Inferior parietal cortex (tissue), 1 donor: Measurements from ENCODE around the gene LPP.
"Not testable (repeated sequence)": the region's sequence is repeated elsewhere in the genome, so short reads cannot be mapped to it uniquely, and the experiment has no call there.

ENCODE experiments used
- DNase-seq: peaks from one replicate; pipeline ENCODE4 v3.0.0-alpha.2; 2016; ENCODE audit errors: extremely low spot score

LPP gene

DNA sequence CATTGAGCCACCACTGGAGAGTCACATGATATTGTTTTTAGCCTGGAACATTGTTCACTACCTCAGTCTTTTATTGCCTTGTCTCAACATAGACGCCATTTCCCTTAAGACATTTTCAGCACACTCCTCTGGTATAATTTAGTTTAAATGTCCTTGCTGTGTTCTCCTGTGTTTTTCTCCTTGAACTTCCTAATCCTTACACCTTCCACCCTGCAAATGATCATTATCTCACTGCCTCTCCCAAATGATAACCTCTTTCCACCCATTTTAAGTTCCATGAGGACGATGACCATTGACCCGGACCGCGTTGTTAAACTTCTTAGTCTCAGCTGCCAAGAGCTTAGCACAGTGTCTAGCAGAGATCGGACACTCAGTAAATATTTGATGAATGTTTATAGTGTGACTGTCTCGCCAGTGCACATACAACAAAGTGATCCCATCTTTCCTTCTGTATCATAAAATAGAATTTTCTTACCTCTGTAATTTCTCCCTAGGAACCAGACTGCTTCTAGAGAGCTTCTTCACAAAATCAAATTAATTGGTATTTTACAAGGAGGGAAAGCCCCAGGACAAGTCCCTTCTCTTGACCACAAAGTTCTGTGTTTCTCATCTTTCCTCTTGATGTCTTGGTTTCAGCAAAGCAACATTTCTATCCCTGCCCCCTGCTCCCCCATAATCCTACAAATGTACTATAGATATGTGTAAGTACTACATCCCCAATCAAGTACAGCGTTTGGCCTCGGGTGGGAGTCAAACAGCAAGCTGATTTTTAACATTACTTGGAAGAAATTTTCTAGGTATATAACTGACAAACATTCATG is 429.6 kb downstream of the LPP start:
- no peak for DNase-seq

DNA sequence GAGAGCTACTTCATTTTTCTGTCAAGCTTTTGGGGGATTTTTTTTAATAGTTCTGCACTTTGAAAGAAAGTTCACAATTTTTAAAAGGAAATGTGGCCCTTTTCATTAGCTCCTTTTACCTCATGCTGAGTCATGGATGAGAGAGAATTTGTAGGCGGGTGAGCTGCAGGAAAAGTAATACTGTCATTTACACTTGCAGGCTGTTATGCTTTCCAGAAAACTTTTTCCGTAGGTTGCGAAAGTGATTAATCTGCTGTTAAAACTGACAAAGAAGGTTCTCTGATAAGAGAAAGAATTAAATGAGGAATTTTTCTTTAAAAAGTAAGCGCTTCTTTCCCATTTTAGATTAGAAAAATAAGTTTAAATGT is 430.2 kb downstream of the LPP start:
- no peak for DNase-seq

DNA sequence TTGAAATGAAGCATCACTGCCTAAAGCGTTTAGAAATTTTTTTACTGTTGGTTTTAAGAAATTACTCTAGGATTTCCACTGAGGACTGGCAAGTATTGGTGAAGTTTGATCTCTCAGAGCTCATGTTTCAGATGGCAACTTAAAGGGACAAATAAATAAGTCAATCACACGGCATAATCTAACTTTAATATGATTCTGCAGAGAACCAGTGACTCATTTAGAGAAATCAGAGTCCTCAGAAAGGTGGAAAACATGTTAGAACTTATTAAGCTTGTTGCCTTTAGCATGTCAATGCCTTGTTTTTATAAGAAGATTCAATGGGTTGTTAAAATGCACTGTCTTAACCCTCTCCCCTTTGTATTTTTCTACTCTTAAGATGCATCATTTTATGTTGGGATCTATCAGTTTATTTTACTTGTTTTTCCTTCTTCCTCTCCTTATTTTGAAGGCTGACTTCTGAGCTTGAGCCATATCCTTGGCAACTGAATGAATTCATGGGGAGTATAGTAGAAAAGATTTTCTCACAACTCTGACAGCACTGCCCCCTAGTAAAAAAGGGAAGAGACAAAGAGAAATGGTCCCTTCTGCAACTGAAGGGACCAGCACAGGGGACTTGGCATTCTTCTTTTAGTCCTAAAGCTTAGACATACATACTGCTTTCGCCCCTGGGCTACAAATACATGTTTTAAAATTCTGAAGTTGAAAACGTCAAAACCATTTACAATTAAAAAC is 431.2 kb downstream of the LPP start:
- no peak for DNase-seq

GRCh38 chr3:188589071-188589470 is 435.1 kb downstream of the LPP start:
- no peak for DNase-seq

DNA sequence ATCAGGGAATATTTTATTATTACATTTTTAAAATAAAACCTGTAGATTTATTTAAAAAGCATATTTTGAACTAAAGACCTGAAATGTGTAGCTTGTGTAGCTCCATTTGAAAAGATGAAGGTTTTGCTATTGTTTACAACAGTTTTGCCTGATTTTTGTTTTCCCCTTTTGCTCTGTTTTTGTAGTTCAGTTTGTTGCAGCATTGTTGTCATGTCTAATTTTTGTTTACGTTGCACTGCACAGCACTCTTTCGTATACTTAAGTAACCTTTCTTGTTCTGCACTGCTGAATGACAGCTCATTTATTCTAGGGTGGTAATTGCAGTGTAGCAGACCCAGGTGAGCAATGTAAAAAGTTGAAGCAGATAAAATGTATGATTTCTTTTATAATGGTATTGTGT is 435.8 kb downstream of the LPP start:
- no peak for DNase-seq

DNA sequence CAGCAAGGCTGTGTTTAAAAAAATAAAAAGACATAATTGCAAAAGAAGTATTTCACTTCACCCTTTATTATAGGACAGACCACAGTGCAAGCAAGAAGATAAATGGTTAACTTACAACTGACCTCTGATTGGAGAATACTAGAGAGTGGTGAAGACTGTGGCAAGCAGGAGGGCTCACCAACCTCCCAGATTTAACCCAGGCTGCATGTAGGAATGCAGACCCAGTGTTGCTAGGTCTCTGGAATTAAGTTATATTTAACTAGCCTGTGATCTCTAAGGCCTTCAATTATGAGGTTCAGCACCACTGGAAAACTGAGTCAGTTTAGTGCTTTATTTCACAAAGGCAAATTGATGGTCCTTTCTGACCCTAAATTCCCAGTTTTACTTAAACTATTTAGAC is 436.6 kb downstream of the LPP start:
- DNase-seq: no peak

- no peak for DNase-seq
These were observed 440.2 kb downstream of the LPP start for GRCh38 chr3:188594139-188594538.

GRCh38 chr3:188595890-188596376 is 442.0 kb downstream of the LPP start:
- no peak for DNase-seq

- DNase-seq: no peak
These were observed 444.9 kb downstream of the LPP start for GRCh38 chr3:188598894-188599293.

GRCh38 chr3:188602111-188602510 is 448.2 kb downstream of the LPP start:
- no peak for DNase-seq

- no peak for DNase-seq
These were observed 448.7 kb downstream of the LPP start for GRCh38 chr3:188602620-188603019.

DNA sequence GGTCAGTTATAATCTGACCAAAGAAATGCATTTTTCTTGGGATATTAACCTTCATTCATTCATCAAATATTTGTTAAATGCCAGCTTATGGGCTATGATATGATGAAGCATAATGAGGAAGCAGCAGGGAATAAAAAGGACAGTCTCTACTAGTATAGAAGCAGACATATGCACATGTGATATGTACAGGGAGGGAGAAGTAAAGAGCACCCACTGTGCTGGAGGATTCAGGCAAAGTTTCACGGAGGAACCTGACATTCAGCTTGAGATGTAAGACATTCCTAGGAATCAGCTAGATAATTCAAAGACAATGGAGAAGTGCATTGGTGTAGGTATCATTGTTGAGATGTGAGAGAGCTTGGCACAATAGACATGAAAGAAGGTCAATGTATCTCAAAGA is 450.7 kb downstream of the LPP start:
- no peak for DNase-seq

- DNase-seq: no peak
These were observed 451.3 kb downstream of the LPP start for GRCh38 chr3:188605231-188605630.

DNA sequence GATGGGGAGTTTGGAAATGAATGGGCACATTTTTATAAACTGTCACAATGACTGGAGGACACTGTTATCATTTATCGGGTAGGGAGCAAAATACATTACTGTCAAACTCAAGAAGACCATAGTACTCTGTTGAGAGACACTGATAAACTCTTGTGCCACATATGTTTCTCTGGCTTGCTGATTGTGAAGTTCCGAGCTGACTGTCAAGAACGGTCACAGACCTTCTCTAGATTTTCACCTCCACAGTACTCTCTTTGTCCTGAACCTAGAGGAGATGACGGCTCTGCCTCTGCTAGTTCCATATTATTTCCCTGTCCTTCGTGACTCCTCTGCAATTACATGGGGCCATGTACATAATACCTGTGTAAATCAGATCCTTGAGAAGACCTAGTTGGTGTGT is 451.9 kb downstream of the LPP start:
- DNase-seq: no peak

DNA sequence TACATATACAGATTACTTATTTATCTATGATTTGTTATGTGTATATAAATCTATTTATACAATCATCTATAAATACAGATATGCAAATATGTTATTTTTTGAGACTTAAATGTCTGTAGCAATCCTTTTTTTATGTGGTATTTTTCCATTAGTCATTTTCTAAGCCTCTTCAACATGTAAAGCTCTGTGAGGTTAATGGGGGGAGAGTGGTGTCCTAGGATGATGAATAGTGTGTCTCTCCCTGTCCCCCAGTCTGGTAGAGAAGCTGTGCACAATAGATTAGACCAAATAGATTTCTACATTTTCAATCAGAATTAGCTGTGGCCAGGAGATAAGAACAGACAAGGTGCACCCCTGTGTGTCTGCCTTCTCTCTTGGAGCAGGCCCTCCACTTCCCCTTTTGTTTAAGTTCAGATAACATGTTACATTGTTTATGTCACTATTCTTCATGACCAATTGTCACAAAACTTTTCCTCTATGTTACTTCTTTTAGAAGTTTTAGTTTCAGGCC is 453.9 kb downstream of the LPP start:
- DNase-seq: no peak

DNA sequence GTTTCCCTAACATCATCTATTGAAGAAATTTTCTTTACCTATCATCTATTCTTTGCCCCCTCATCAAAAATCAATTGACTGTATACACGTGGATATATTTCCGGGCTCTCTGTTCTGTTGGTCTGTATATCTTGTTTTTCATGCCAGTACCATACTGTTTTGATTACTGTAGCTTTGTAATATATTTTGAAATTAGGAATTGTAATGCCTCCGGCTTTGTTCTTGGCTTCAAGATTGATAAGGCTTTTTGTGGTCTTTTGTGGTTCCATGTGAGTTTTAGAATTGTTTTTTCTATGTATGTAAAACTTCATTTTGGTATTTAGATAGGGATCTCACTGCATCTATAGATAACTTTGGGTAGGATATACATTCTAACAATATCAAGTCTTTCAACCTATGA is 454.4 kb downstream of the LPP start:
- no peak for DNase-seq

- not testable (repeated sequence) for DNase-seq
These were observed 459.8 kb downstream of the LPP start for GRCh38 chr3:188613721-188614120.

DNA sequence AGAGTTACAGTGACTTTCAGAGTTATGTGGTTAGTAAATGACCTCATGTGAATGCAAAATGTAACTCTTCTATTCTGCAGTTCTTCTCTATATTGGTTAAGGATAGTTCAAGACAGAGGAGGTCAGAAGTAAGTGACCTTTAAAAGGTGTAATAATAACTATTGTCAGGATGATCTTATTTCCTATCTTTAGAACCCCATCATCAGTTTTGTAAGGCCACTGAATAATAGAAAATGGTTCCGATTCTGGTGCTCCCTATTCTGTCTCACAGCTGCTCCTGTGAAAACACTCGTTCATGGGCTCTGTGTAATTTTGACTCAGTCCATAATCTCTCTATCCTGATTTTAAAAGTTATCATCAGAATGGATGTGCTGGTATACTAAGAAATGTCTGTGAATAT is 463.3 kb downstream of the LPP start:
- no peak for DNase-seq

DNA sequence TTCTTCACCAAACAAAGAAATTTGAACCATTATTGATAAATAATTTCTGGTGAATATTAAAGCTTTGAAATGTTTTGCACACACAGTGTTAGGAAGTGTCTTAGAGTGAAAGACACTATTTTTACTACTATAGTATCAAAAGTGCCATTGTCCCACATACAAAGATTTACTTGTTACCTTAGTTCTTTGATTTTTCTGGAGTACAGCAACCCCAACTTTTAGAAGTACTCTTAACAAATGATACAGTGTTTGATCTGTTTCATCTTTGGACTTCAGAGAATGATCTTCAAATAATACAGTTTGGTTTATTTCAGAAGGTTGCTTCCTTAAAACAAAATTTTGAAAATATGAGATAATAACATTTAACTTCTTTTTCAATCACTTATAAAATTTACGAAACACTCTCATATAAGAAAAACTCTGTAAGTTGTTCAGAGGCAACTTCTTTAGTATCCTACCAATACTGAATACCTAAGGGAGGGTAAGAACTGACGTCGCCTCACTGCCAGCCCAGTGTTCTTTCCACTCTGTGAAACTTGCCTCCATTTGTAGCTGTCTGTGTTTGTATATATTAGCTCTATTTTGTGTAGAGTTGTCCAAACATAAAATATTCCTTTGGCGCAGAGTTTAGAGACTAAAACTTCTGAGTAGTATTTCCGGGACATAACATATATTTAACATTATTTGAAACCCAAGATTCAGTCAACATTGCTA is 464.2 kb downstream of the LPP start:
- no peak for DNase-seq

- no peak for DNase-seq
These were observed 466.8 kb downstream of the LPP start for GRCh38 chr3:188620752-188621151.

GRCh38 chr3:188624384-188624783 is 470.4 kb downstream of the LPP start:
- peak; percentile 36 for DNase-seq

DNA sequence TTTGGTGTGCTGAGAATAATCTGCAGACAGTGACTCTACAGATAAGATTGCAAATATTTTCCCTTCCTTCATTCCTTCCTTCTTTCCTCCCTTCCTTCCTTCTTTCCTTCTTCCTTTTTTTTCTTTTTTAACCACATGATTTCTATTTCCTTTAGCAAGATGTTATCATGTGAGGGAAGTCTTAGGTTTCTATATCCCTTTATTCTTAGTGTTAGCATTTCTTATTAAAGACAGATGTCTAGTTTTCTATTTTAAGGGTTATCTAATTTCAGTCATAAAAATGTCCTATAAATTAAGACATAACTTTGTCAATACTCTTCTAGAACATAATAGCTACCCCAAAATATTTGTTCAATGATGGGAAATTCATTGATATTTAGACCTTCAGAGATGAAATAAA is 470.9 kb downstream of the LPP start:
- no peak for DNase-seq
